ENCODE measurements around the gene SPPL3. TPM values are rescaled to one million over a fixed set of nuclear protein-coding genes. Genes with fewer than 3 reads are reported as not detected.

SPPL3 gene
- total and polyA plus RNA-seq, 7 experiments from 2014 or later: 22.8 to 51.8 (median 47.5) TPM

DNA sequence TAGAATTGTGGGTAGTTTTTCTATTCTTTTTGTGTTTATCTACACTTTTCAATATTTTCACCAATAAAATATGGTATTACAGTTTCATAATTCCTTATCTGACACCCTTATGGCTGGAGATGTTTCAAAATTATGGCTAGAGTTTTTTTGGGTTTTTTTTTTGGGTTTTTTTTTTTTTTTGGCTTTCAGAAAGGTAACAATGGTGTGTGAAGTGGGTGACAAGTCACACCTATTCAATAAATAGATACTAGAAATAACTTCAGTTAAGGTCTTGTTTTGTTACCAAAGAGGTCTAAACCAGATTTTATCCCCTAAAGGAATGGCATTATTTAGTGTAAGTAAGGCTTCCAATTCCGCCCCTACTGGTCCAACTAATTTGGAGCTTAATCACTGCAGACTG lies 19.5 kb downstream of the SPPL3 start:
- CTCF ChIA-PET: no interaction called here
- H3K27me3 Mint-ChIP-seq: no peaks in the 10 kb centered on the region
- H3K9me3 ChIP-seq (ENCODE audit: control insufficient read depth in 2 of 3, low read length in 3 of 3): no peaks in the 10 kb centered on the region
- no peak overlapping the region for H3K27ac Mint-ChIP-seq
- no peak overlapping the region for H3K4me3 ChIP-seq (ENCODE audit: low read length)
- H3K4me1 Mint-ChIP-seq: peaks cover 35 to 93% (median 83%) of the 10 kb centered on the region in 7 donors
- peak overlapping the region in 2 of 10 donors; percentile 14 to 67 for H3K4me3 Mint-ChIP-seq
- intact Hi-C loops (cut with micrococcal nuclease): no loop called here
- H3K36me3 Mint-ChIP-seq: peaks cover 0 to 5% (median 0%) of the 10 kb centered on the region in 5 donors
- no peaks in the 10 kb centered on the region for H3K36me3 ChIP-seq (ENCODE audit: control insufficient read depth in 2 of 3, insufficient read depth in 3 of 3, low read length in 3 of 3)
- H3K27ac ChIP-seq (ENCODE audit: low read depth, low read length): no peak overlapping the region
- no peak for DNase-seq
- H3K4me1 ChIP-seq (ENCODE audit: control insufficient read depth in 2 of 2, insufficient read depth in 2 of 2, low read length in 2 of 2): peaks cover 23 to 29% of the 10 kb centered on the region in 2 donors
- no peaks in the 10 kb centered on the region for H3K27me3 ChIP-seq (ENCODE audit: control insufficient read depth in 2 of 2, insufficient read depth in 2 of 2, low read length in 2 of 2)
- peaks cover 0 to 2% (median 0%) of the 10 kb centered on the region in 11 donors for H3K9me3 Mint-ChIP-seq
- no peak for ATAC-seq
- POLR2A ChIA-PET: no interaction called here

DNA sequence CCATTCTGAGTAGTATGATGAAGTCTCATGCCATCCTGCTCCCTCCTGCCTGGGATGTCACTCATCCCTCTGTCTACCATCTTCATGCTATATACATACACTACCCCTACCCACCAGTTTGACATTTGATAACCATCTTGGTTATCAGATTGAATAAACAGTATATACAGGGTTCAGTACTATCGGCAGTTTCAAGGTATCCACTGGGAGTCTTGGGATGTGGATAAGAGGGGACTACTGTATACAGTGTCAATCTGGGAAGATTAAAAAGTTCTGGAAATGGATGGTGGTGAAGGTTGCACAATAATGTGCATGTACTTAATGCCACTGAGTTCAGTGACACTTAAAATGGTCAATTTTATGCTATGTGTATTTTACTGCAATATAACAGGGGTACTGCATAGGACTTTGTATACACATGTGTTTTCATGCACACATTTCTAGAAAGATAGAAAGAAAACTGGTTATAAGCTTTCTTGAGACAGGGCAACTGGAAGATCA lies 22.1 kb downstream of the SPPL3 start:
- intact Hi-C loops (cut with micrococcal nuclease): no loop called here

DNA sequence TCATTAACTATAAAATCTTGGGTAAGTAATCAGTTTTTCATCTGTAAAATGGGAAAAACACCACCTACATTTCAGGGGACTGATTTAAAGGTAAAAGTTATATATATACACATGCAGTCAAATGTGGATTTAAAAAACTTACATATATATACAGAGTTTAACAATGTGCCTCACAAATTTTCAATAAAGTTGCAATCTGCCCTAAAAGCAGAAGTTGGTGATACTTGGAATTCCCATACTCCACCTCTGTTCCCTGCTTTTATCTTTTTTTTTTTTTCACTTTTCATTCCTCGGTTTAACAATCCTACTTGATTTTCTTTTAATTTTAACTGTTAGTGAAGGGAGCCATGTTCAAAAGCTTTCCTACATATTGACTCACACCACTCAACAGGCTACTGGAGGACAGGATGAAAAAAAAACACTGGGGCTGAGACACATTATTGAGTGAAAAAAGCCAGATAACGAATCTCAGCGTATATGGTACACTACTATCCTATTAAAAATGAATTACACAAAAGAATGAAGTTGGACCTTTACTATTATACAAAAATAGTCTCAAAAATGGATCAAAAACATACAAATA lies 24.3 kb downstream of the SPPL3 start:
- H3K4me1 ChIP-seq (ENCODE audit: control insufficient read depth in 2 of 2, insufficient read depth in 2 of 2, low read length in 2 of 2): no peaks in the 10 kb centered on the region
- Mint-ChIP-seq H3K4me1 (peaks cover 22 to 78% (median 73%) of the 10 kb centered on the region in 7 donors), H3K9me3 (peaks cover 0 to 4% (median 0%) of the 10 kb centered on the region in 11 donors), H3K27ac (peak overlapping the region in 4 of 9 donors; percentile 9 to 56 (median 18)), H3K4me3 (peak overlapping the region in 1 of 10 donors; percentile 12), H3K36me3 (peaks cover 3 to 13% (median 12%) of the 10 kb centered on the region in 5 donors), H3K27me3 (no peaks in the 10 kb centered on the region)
- H3K4me3 ChIP-seq (ENCODE audit: low read length): no peak overlapping the region
- no peak for ATAC-seq
- H3K36me3 ChIP-seq (ENCODE audit: control insufficient read depth in 2 of 3, insufficient read depth in 3 of 3, low read length in 3 of 3): no peaks in the 10 kb centered on the region
- intact Hi-C loops (cut with micrococcal nuclease): no loop called here
- H3K27ac ChIP-seq (ENCODE audit: low read depth, low read length): no peak overlapping the region
- H3K27me3 ChIP-seq (ENCODE audit: control insufficient read depth in 2 of 2, insufficient read depth in 2 of 2, low read length in 2 of 2): no peaks in the 10 kb centered on the region
- H3K9me3 ChIP-seq (ENCODE audit: control insufficient read depth in 2 of 3, low read length in 3 of 3): no peaks in the 10 kb centered on the region
- POLR2A ChIA-PET: interaction anchor here (0.6 kb wide), 1 partner anchor 1340 kb away, joined by 3 read pairs; no protein-coding TSS in a partner anchor
- DNase-seq: no peak
- CTCF ChIA-PET: no interaction called here

More for the DNA sequence above, 22.1 kb downstream of the SPPL3 start:
- CTCF ChIA-PET: no interaction called here
- Mint-ChIP-seq H3K27me3 (no peaks in the 10 kb centered on the region), H3K27ac (peak overlapping the region in 1 of 9 donors; percentile 4), H3K9me3 (peaks cover 0 to 2% (median 0%) of the 10 kb centered on the region in 11 donors), H3K4me3 (no peak overlapping the region), H3K4me1 (peaks cover 27 to 80% (median 73%) of the 10 kb centered on the region in 7 donors), H3K36me3 (peaks cover 3 to 8% (median 6%) of the 10 kb centered on the region in 5 donors)
- H3K27me3 ChIP-seq (ENCODE audit: control insufficient read depth in 2 of 2, insufficient read depth in 2 of 2, low read length in 2 of 2): no peaks in the 10 kb centered on the region
- H3K9me3 ChIP-seq (ENCODE audit: control insufficient read depth in 2 of 3, low read length in 3 of 3): no peaks in the 10 kb centered on the region
- POLR2A ChIA-PET: no interaction called here
- H3K4me3 ChIP-seq (ENCODE audit: low read length): no peak overlapping the region
- ATAC-seq (no peak), DNase-seq (no peak)
- no peaks in the 10 kb centered on the region for H3K36me3 ChIP-seq (ENCODE audit: control insufficient read depth in 2 of 3, insufficient read depth in 3 of 3, low read length in 3 of 3)
- H3K27ac ChIP-seq (ENCODE audit: low read depth, low read length): no peak overlapping the region
- peaks cover 12 to 17% of the 10 kb centered on the region in 2 donors for H3K4me1 ChIP-seq (ENCODE audit: control insufficient read depth in 2 of 2, insufficient read depth in 2 of 2, low read length in 2 of 2)

- no peaks in the 10 kb centered on the region for H3K9me3 ChIP-seq (ENCODE audit: control insufficient read depth in 2 of 3, low read length in 3 of 3)
- Mint-ChIP-seq H3K27me3 (no peaks in the 10 kb centered on the region), H3K36me3 (peaks cover 3 to 16% (median 12%) of the 10 kb centered on the region in 5 donors), H3K4me3 (peak overlapping the region in 1 of 10 donors; percentile 34), H3K27ac (peak overlapping the region in 2 of 9 donors; percentile 11 to 56), H3K9me3 (peaks cover 0 to 4% (median 0%) of the 10 kb centered on the region in 11 donors), H3K4me1 (peaks cover 24 to 77% (median 71%) of the 10 kb centered on the region in 7 donors)
- ChIA-PET CTCF (no interaction called here), POLR2A (interaction anchor here (0.6 kb wide), 1 partner anchor 1341 kb away, joined by 3 read pairs; no protein-coding TSS in a partner anchor)
- ATAC-seq: no peak
- no peaks in the 10 kb centered on the region for H3K36me3 ChIP-seq (ENCODE audit: control insufficient read depth in 2 of 3, insufficient read depth in 3 of 3, low read length in 3 of 3)
- no peak overlapping the region for H3K4me3 ChIP-seq (ENCODE audit: low read length)
- no peak for DNase-seq
- H3K27ac ChIP-seq (ENCODE audit: low read depth, low read length): no peak overlapping the region
- H3K4me1 ChIP-seq (ENCODE audit: control insufficient read depth in 2 of 2, insufficient read depth in 2 of 2, low read length in 2 of 2): no peaks in the 10 kb centered on the region
- no peaks in the 10 kb centered on the region for H3K27me3 ChIP-seq (ENCODE audit: control insufficient read depth in 2 of 2, insufficient read depth in 2 of 2, low read length in 2 of 2)
- intact Hi-C loops (cut with micrococcal nuclease): no loop called here
Measured at GRCh38 chr12:120879102-120879501, 25.1 kb downstream of the SPPL3 start.

- no peak overlapping the region for H3K4me3 ChIP-seq (ENCODE audit: low read length)
- peaks cover 24 to 75% (median 69%) of the 10 kb centered on the region in 7 donors for H3K4me1 Mint-ChIP-seq
- POLR2A ChIA-PET: no interaction called here
- intact Hi-C loops (cut with micrococcal nuclease): no loop called here
- no peak for ATAC-seq
- peak overlapping the region in 1 of 9 donors; percentile 51 for H3K27ac Mint-ChIP-seq
- no peak for DNase-seq
- peaks cover 2 to 23% (median 12%) of the 10 kb centered on the region in 5 donors for H3K36me3 Mint-ChIP-seq
- no peaks in the 10 kb centered on the region for H3K27me3 ChIP-seq (ENCODE audit: control insufficient read depth in 2 of 2, insufficient read depth in 2 of 2, low read length in 2 of 2)
- no peak overlapping the region for H3K27ac ChIP-seq (ENCODE audit: low read depth, low read length)
- H3K27me3 Mint-ChIP-seq: no peaks in the 10 kb centered on the region
- no peaks in the 10 kb centered on the region for H3K36me3 ChIP-seq (ENCODE audit: control insufficient read depth in 2 of 3, insufficient read depth in 3 of 3, low read length in 3 of 3)
- H3K4me3 Mint-ChIP-seq: peak overlapping the region in 3 of 10 donors; percentile 13 to 47 (median 29)
- peaks cover 0 to 4% (median 0%) of the 10 kb centered on the region in 11 donors for H3K9me3 Mint-ChIP-seq
- peaks cover 0 to 8% of the 10 kb centered on the region in 2 donors for H3K4me1 ChIP-seq (ENCODE audit: control insufficient read depth in 2 of 2, insufficient read depth in 2 of 2, low read length in 2 of 2)
- H3K9me3 ChIP-seq (ENCODE audit: control insufficient read depth in 2 of 3, low read length in 3 of 3): no peaks in the 10 kb centered on the region
- CTCF ChIA-PET: interaction anchor here (0.9 kb wide), 1 partner anchor 97 kb away, joined by 3 read pairs; no protein-coding TSS in a partner anchor
Measured at GRCh38 chr12:120874547-120875245, 29.5 kb downstream of the SPPL3 start.

DNA sequence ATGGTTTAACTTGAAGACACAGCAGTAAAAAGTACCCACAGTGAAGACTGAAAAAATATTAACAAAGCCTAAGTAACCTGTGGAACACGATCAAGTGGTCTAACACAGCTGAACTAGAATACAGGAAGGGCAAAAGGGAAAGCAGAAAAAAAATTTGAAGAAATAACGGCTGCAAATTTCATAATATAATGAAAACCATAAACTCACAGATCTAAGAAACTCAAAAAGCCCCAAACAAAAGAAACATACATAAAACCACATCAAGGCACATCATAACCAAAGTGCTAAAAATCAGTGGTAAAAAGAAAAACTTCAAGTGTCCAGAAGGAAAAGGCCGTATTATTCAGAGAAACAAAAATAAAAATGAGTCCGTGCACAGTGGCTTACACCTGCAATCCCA lies 30.9 kb downstream of the SPPL3 start:
- H3K36me3 ChIP-seq (ENCODE audit: control insufficient read depth in 2 of 3, insufficient read depth in 3 of 3, low read length in 3 of 3): no peaks in the 10 kb centered on the region
- no peak for ATAC-seq
- intact Hi-C loops (cut with micrococcal nuclease): no loop called here
- peaks cover 0 to 4% (median 0%) of the 10 kb centered on the region in 11 donors for H3K9me3 Mint-ChIP-seq
- peak overlapping the region in 3 of 9 donors; percentile 16 to 25 (median 19) for H3K27ac Mint-ChIP-seq
- ChIA-PET POLR2A (no interaction called here), CTCF (no interaction called here)
- H3K36me3 Mint-ChIP-seq: peaks cover 0 to 20% (median 8%) of the 10 kb centered on the region in 5 donors
- H3K27me3 Mint-ChIP-seq: no peaks in the 10 kb centered on the region
- H3K4me3 ChIP-seq (ENCODE audit: low read length): no peak overlapping the region
- no peak overlapping the region for H3K27ac ChIP-seq (ENCODE audit: low read depth, low read length)
- peak overlapping the region in 7 of 10 donors; percentile 26 to 62 (median 49) for H3K4me3 Mint-ChIP-seq
- H3K9me3 ChIP-seq (ENCODE audit: control insufficient read depth in 2 of 3, low read length in 3 of 3): no peaks in the 10 kb centered on the region
- peaks cover 0 to 8% of the 10 kb centered on the region in 2 donors for H3K4me1 ChIP-seq (ENCODE audit: control insufficient read depth in 2 of 2, insufficient read depth in 2 of 2, low read length in 2 of 2)
- H3K27me3 ChIP-seq (ENCODE audit: control insufficient read depth in 2 of 2, insufficient read depth in 2 of 2, low read length in 2 of 2): no peaks in the 10 kb centered on the region
- no peak for DNase-seq
- H3K4me1 Mint-ChIP-seq: peaks cover 22 to 72% (median 65%) of the 10 kb centered on the region in 7 donors
